ENCODE results near the gene PTMS. TPM values are rescaled to one million over a fixed set of nuclear protein-coding genes. Genes with fewer than 3 reads are reported as not detected.

Gene PTMS
- total RNA-seq, 1 donor from 2014 or later: 554 TPM

DNA sequence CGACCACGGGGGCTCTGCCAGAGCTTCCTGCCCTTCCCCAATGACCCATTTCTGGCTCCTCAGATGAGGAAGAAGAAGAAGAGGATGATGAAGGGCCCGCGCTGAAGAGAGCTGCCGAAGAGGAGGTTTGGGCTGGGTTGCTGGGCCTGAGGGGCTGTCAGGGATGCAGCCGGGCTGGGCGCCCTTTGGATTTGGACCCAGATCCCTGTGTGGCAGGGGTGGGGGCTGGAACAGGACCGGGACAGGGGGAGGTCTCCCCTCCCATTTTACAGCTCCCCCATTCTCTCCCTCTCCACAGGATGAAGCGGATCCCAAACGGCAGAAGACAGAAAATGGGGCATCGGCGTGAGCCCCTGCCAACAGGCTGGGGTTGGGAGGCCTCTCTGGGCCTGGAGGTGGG lies 3.9 kb downstream of the PTMS start:
- H3K36me3 Mint-ChIP-seq (ENCODE audit: unreplicated experiment): peaks cover 14% of the 10 kb centered on the region
- peak overlapping the region; percentile 63 for H3K27ac Mint-ChIP-seq (ENCODE audit: unreplicated experiment)
- no peaks in the 10 kb centered on the region for H3K27me3 Mint-ChIP-seq (ENCODE audit: unreplicated experiment)
- H3K4me3 Mint-ChIP-seq (ENCODE audit: unreplicated experiment): peak overlapping the region; percentile 29
- TF ChIP-seq, protein P1, sequence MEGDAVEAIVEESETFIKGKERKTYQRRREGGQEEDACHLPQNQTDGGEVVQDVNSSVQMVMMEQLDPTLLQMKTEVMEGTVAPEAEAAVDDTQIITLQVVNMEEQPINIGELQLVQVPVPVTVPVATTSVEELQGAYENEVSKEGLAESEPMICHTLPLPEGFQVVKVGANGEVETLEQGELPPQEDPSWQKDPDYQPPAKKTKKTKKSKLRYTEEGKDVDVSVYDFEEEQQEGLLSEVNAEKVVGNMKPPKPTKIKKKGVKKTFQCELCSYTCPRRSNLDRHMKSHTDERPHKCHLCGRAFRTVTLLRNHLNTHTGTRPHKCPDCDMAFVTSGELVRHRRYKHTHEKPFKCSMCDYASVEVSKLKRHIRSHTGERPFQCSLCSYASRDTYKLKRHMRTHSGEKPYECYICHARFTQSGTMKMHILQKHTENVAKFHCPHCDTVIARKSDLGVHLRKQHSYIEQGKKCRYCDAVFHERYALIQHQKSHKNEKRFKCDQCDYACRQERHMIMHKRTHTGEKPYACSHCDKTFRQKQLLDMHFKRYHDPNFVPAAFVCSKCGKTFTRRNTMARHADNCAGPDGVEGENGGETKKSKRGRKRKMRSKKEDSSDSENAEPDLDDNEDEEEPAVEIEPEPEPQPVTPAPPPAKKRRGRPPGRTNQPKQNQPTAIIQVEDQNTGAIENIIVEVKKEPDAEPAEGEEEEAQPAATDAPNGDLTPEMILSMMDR (IDR thresholded peaks at IDR 0.05): no peak
- no peaks in the 10 kb centered on the region for H3K9me3 Mint-ChIP-seq (ENCODE audit: unreplicated experiment)
- H3K4me1 Mint-ChIP-seq (ENCODE audit: unreplicated experiment): peaks cover 32% of the 10 kb centered on the region
- no peak for DNase-seq (ENCODE audit: extremely low spot score, unreplicated experiment)

GRCh38 chr12:6770600-6770999 lies 4.4 kb downstream of the PTMS start:
- H3K36me3 Mint-ChIP-seq (ENCODE audit: unreplicated experiment): peaks cover 14% of the 10 kb centered on the region
- H3K27ac Mint-ChIP-seq (ENCODE audit: unreplicated experiment): peak overlapping the region; percentile 23
- no peak overlapping the region for H3K4me3 Mint-ChIP-seq (ENCODE audit: unreplicated experiment)
- H3K4me1 Mint-ChIP-seq (ENCODE audit: unreplicated experiment): peaks cover 27% of the 10 kb centered on the region
- H3K27me3 Mint-ChIP-seq (ENCODE audit: unreplicated experiment): no peaks in the 10 kb centered on the region
- DNase-seq (ENCODE audit: extremely low spot score, unreplicated experiment): no peak
- TF ChIP-seq, protein P1 (IDR thresholded peaks at IDR 0.05): no peak
- H3K9me3 Mint-ChIP-seq (ENCODE audit: unreplicated experiment): no peaks in the 10 kb centered on the region

GRCh38 chr12:6771091-6771495 lies 4.9 kb downstream of the PTMS start:
- Mint-ChIP-seq H3K27me3 (ENCODE audit: unreplicated experiment) (no peaks in the 10 kb centered on the region), H3K27ac (ENCODE audit: unreplicated experiment) (peak overlapping the region; percentile 23), H3K4me1 (ENCODE audit: unreplicated experiment) (peaks cover 23% of the 10 kb centered on the region), H3K9me3 (ENCODE audit: unreplicated experiment) (no peaks in the 10 kb centered on the region), H3K4me3 (ENCODE audit: unreplicated experiment) (no peak overlapping the region), H3K36me3 (ENCODE audit: unreplicated experiment) (peaks cover 14% of the 10 kb centered on the region)
- DNase-seq (ENCODE audit: extremely low spot score, unreplicated experiment): no peak
- TF ChIP-seq, protein P1 (IDR thresholded peaks at IDR 0.05): no peak

- no peak for DNase-seq (ENCODE audit: extremely low spot score, unreplicated experiment)
- H3K9me3 Mint-ChIP-seq (ENCODE audit: unreplicated experiment): no peaks in the 10 kb centered on the region
- H3K4me1 Mint-ChIP-seq (ENCODE audit: unreplicated experiment): peaks cover 23% of the 10 kb centered on the region
- H3K27me3 Mint-ChIP-seq (ENCODE audit: unreplicated experiment): no peaks in the 10 kb centered on the region
- H3K27ac Mint-ChIP-seq (ENCODE audit: unreplicated experiment): peak overlapping the region; percentile 23
- no peak overlapping the region for H3K4me3 Mint-ChIP-seq (ENCODE audit: unreplicated experiment)
- peaks cover 14% of the 10 kb centered on the region for H3K36me3 Mint-ChIP-seq (ENCODE audit: unreplicated experiment)
- TF ChIP-seq, protein P1 (IDR thresholded peaks at IDR 0.05): no peak
Measured at GRCh38 chr12:6771509-6772330, 5.6 kb downstream of the PTMS start.

- DNase-seq (ENCODE audit: extremely low spot score, unreplicated experiment): no peak
- Mint-ChIP-seq H3K36me3 (ENCODE audit: unreplicated experiment) (peaks cover 14% of the 10 kb centered on the region), H3K4me3 (ENCODE audit: unreplicated experiment) (no peak within 1 kb of the TSS), H3K4me1 (ENCODE audit: unreplicated experiment) (peaks cover 23% of the 10 kb centered on the region), H3K27me3 (ENCODE audit: unreplicated experiment) (no peaks in the 10 kb centered on the region), H3K9me3 (ENCODE audit: unreplicated experiment) (no peaks in the 10 kb centered on the region), H3K27ac (ENCODE audit: unreplicated experiment) (peak within 1 kb of the TSS; percentile 23)
- TF ChIP-seq, protein P1 (IDR thresholded peaks at IDR 0.05): no peak
Measured at GRCh38 chr12:6772331-6772695, 6.2 kb downstream of the PTMS start, which contains the start of gene LAG3. Gene LAG3, plus strand, starts transcription at chr12:6772520. Its CDS starts 333 bp downstream, at chr12:6772853.
